Ureter (tissue), 1 donor: ENCODE results near the gene PAXIP1. TPM values are rescaled to one million over a fixed set of nuclear protein-coding genes. Genes with fewer than 3 reads are reported as not detected.

ENCODE experiments used
- total RNA-seq: library from RNA; stranded (reverse); gene quantifications from one replicate; pipeline ENCODE4 v1.2.4, GENCODE V29; 2023
- donor health status: DM: yes; HTN: yes; CAD: no.

PAXIP1 gene
- total RNA-seq, 1 donor from 2014 or later: 16.4 TPM

Other genes with a start within 250 kb of the PAXIP1 start
- gene HTR5A, start 67.2 kb upstream of the PAXIP1 start, total RNA-seq: not detected